ENCODE results near the gene SMG9. TPM values are rescaled to one million over a fixed set of nuclear protein-coding genes. Genes with fewer than 3 reads are reported as not detected.

Gene SMG9
- total and polyA plus RNA-seq, 4 donors, result 5.4 to 8.9 (median 5.8) TPM

DNA sequence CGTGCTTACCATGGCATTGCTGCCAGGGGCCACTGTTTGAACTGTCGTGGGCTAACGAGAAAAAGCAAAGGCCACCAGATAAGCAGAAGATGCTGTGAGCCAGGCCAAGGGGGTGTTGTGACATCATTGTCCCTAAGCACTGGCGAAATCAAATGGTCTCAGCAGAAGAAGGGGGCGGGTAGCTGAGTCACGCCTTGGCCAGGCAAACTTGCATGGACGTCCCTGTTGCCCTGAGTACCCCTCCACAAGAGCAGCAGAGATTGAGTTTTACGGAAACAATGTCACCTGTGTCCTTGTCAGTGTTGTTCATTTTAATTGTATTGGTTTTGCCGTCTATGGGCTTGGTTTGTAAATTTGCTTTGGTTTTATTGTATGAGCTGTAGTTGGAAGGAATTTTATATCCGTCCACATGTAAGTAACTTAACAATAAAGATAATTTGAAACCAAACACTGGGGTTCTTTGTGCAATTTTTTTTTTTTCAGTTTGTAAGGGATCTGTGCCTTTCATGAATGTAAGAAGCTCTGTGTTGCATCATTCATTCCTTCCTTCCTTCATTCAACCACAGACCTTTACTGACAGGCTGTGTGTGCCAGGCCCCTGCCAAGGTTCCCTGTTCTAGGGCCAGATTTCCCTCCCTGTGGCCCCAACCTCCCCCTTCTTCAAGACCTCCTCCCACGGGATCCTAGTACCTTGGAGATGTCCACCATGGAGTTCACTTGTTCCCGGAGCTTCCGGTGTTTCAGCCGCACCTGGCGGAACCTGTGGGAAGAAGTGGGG, 13.7 kb upstream of the SMG9 start:
- no peaks in the 10 kb centered on the region for H3K9me3 ChIP-seq (ENCODE audit: control insufficient read depth in 4 of 4, low read length in 3 of 4)
- no peaks in the 10 kb centered on the region for H3K4me1 ChIP-seq (ENCODE audit: control insufficient read depth in 4 of 4, insufficient read depth in 4 of 4, low read length in 3 of 4)
- no peak overlapping the region for H3K9ac ChIP-seq (ENCODE audit: low read depth in 1 of 2, low read length in 2 of 2)
- H3K4me3 ChIP-seq (ENCODE audit: low read depth in 1 of 3, low read length in 3 of 3), result no peak overlapping the region
- no peak for DNase-seq (ENCODE audit: low spot score)
- no peaks in the 10 kb centered on the region for H3K36me3 ChIP-seq (ENCODE audit: control insufficient read depth in 4 of 4, insufficient read depth in 3 of 4, low read depth in 1 of 4, low read length in 3 of 4)
- TF ChIP-seq, protein P1, sequence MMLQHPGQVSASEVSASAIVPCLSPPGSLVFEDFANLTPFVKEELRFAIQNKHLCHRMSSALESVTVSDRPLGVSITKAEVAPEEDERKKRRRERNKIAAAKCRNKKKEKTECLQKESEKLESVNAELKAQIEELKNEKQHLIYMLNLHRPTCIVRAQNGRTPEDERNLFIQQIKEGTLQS (IDR thresholded peaks at IDR 0.05), result no peak
- TF ChIP-seq SP1 (IDR thresholded peaks at IDR 0.05) (no peak), FOXA1 (IDR thresholded peaks at IDR 0.05) (no peak), MAX (IDR thresholded peaks at IDR 0.05) (no peak), GABPA (IDR thresholded peaks at IDR 0.05 in 1 of 2, conservative IDR thresholded peaks at IDR 0.05 in 1 of 2) (no peak), HNF4G (IDR thresholded peaks at IDR 0.05) (no peak), HNF4A (conservative IDR thresholded peaks at IDR 0.05) (no peak), TAF1 (conservative IDR thresholded peaks at IDR 0.05) (no peak), NR2F2 (IDR thresholded peaks at IDR 0.05) (no peak), YY1 (IDR thresholded peaks at IDR 0.05) (no peak), EGR1 (IDR thresholded peaks at IDR 0.05; ENCODE audit: low read depth in 2 of 2) (no peak), RAD21 (IDR thresholded peaks at IDR 0.05) (no peak), RXRA (IDR thresholded peaks at IDR 0.05) (no peak), CTCF (IDR thresholded peaks at IDR 0.05; ENCODE audit: low read depth, low read length, missing input control) (no peak), FOXA2 (IDR thresholded peaks at IDR 0.05) (no peak), JUND (IDR thresholded peaks at IDR 0.05) (no peak)
- TF ChIP-seq, protein P2, sequence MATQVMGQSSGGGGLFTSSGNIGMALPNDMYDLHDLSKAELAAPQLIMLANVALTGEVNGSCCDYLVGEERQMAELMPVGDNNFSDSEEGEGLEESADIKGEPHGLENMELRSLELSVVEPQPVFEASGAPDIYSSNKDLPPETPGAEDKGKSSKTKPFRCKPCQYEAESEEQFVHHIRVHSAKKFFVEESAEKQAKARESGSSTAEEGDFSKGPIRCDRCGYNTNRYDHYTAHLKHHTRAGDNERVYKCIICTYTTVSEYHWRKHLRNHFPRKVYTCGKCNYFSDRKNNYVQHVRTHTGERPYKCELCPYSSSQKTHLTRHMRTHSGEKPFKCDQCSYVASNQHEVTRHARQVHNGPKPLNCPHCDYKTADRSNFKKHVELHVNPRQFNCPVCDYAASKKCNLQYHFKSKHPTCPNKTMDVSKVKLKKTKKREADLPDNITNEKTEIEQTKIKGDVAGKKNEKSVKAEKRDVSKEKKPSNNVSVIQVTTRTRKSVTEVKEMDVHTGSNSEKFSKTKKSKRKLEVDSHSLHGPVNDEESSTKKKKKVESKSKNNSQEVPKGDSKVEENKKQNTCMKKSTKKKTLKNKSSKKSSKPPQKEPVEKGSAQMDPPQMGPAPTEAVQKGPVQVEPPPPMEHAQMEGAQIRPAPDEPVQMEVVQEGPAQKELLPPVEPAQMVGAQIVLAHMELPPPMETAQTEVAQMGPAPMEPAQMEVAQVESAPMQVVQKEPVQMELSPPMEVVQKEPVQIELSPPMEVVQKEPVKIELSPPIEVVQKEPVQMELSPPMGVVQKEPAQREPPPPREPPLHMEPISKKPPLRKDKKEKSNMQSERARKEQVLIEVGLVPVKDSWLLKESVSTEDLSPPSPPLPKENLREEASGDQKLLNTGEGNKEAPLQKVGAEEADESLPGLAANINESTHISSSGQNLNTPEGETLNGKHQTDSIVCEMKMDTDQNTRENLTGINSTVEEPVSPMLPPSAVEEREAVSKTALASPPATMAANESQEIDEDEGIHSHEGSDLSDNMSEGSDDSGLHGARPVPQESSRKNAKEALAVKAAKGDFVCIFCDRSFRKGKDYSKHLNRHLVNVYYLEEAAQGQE (IDR thresholded peaks at IDR 0.05), result no peak
- TF ChIP-seq, protein P3, sequence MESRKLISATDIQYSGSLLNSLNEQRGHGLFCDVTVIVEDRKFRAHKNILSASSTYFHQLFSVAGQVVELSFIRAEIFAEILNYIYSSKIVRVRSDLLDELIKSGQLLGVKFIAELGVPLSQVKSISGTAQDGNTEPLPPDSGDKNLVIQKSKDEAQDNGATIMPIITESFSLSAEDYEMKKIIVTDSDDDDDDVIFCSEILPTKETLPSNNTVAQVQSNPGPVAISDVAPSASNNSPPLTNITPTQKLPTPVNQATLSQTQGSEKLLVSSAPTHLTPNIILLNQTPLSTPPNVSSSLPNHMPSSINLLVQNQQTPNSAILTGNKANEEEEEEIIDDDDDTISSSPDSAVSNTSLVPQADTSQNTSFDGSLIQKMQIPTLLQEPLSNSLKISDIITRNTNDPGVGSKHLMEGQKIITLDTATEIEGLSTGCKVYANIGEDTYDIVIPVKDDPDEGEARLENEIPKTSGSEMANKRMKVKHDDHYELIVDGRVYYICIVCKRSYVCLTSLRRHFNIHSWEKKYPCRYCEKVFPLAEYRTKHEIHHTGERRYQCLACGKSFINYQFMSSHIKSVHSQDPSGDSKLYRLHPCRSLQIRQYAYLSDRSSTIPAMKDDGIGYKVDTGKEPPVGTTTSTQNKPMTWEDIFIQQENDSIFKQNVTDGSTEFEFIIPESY (IDR thresholded peaks at IDR 0.05), result no peak
- H3K27me3 ChIP-seq (ENCODE audit: control insufficient read depth in 4 of 4, insufficient read depth in 4 of 4, low read length in 3 of 4), result no peaks in the 10 kb centered on the region
- WGBS, result 62% methylated on average over 15 of the region's 15 CpGs
- no peak overlapping the region for H3K27ac ChIP-seq (ENCODE audit: low read depth in 1 of 2, low read length in 2 of 2)
